Esophagus muscularis mucosa (tissue), 3 donors: ENCODE results near the gene PREP.

ENCODE experiments used
- CTCF ChIP-seq, 3 experiments: fragments of 200-600 bp in 2 of 3; fragments of 450-650 bp in 1 of 3; sonication (generic) in 2 of 3; IDR thresholded peaks; one replicate each; pipeline ENCODE4 v1.5.1; 2017 to 2019; ENCODE audit warnings: antibody characterized with exemption in 3 of 3, mild to moderate bottlenecking in 2 of 3, moderate library complexity in 1 of 3
- POLR2A ChIP-seq: fragments of 450-650 bp; IDR thresholded peaks from one replicate; pipeline ENCODE4 v1.6.1; 2017; ENCODE audit warnings: antibody characterized with exemption, moderate library complexity, mild to moderate bottlenecking, low read depth

- no peak for TF ChIP-seq CTCF (IDR thresholded peaks at IDR 0.05)
- no peak for TF ChIP-seq POLR2A
These were observed 34.4 kb upstream of the PREP start for GRCh38 chr6:105437236-105437635.
